ENCODE measurements around the gene MEPCE.
"Not testable (repeated sequence)": the region's sequence is repeated elsewhere in the genome, so short reads cannot be mapped to it uniquely, and the experiment has no call there.

Gene MEPCE

GRCh38 chr7:100434297-100435144 is 4.9 kb downstream of the MEPCE start:
- DNase-seq (ENCODE audit: low read depth): no peak

GRCh38 chr7:100435401-100436304 is 6.0 kb downstream of the MEPCE start:
- DNase-seq (ENCODE audit: low read depth): no peak

- no peak for DNase-seq (ENCODE audit: low read depth)
Measured at GRCh38 chr7:100437150-100438100, 7.8 kb downstream of the MEPCE start.

- DNase-seq (ENCODE audit: low read depth): no peak
Measured at GRCh38 chr7:100438172-100438571, 8.5 kb downstream of the MEPCE start.

- not testable (repeated sequence) for DNase-seq (ENCODE audit: low read depth)
Measured at GRCh38 chr7:100438731-100439130, 9.1 kb downstream of the MEPCE start.

GRCh38 chr7:100439244-100439643 is 9.6 kb downstream of the MEPCE start:
- DNase-seq (ENCODE audit: low read depth): not testable (repeated sequence)

- DNase-seq (ENCODE audit: low read depth): no peak
Measured at GRCh38 chr7:100441641-100442535, 12.3 kb downstream of the MEPCE start.

- DNase-seq (ENCODE audit: low read depth): no peak
Measured at GRCh38 chr7:100443096-100443840, 13.6 kb downstream of the MEPCE start.

GRCh38 chr7:100444311-100445278 is 15.0 kb downstream of the MEPCE start:
- DNase-seq (ENCODE audit: low read depth): no peak

GRCh38 chr7:100446040-100446439 is 16.4 kb downstream of the MEPCE start:
- no peak for DNase-seq (ENCODE audit: low read depth)

GRCh38 chr7:100447363-100447762 is 17.7 kb downstream of the MEPCE start:
- DNase-seq (ENCODE audit: low read depth): not testable (repeated sequence)

- no peak for DNase-seq (ENCODE audit: low read depth)
Measured at GRCh38 chr7:100449190-100449795, 19.7 kb downstream of the MEPCE start.

GRCh38 chr7:100452513-100452912 is 22.9 kb downstream of the MEPCE start:
- DNase-seq (ENCODE audit: low read depth): no peak

GRCh38 chr7:100453854-100454253 is 24.2 kb downstream of the MEPCE start:
- not testable (repeated sequence) for DNase-seq (ENCODE audit: low read depth)

GRCh38 chr7:100455206-100455605 is 25.6 kb downstream of the MEPCE start:
- DNase-seq (ENCODE audit: low read depth): no peak

GRCh38 chr7:100456562-100456961 is 26.9 kb downstream of the MEPCE start:
- DNase-seq (ENCODE audit: low read depth): no peak

- DNase-seq (ENCODE audit: low read depth): no peak
Measured at GRCh38 chr7:100457033-100457432, 27.4 kb downstream of the MEPCE start.

- no peak for DNase-seq (ENCODE audit: low read depth)
Measured at GRCh38 chr7:100464210-100464660, 34.6 kb downstream of the MEPCE start, which contains the start of gene SPACDR. Gene SPACDR (minus strand): TSS chr7:100464260. CDS start chr7:100464025, 235 bp downstream.
